RWPE1 (cell line): Measurements from ENCODE around the gene TMEM97.
"Not testable (repeated sequence)": the region's sequence is repeated elsewhere in the genome, so short reads cannot be mapped to it uniquely, and the experiment has no call there.

Experiments used
- CTCF ChIA-PET: fragments of 350-600 bp; sonication (Branson Sonifier 250); formaldehyde crosslinking; extraction: SDS; loops from one replicate; lab custom pipeline; 2021; lab: Yijun Ruan, JAX
- POLR2A ChIA-PET: fragments of 400-600 bp; formaldehyde crosslinking; extraction: SDS; loops from one replicate; lab custom pipeline; 2020; ENCODE audit warnings: antibody characterized with exemption; ENCODE audit not compliant: low non-redundant PET; lab: Yijun Ruan, JAX
- DNase-seq: peaks from one replicate; pipeline ENCODE4 v3.0.0; 2012; ENCODE audit warnings: low spot score
- H3K27ac ChIP-seq: fragments of 450-650 bp; 2 replicates; pipeline ENCODE4 v1.5.1; 2017
- CTCF ChIP-seq: fragments of 450-650 bp; conservative IDR thresholded peaks from 2 replicates; pipeline ENCODE4 v1.5.1; 2017; ENCODE audit warnings: low read depth, mild to moderate bottlenecking

The TMEM97 gene

GRCh38 chr17:28318759-28319597 lies at the start of gene TMEM97:
TMEM97 (plus strand) TSS chr17:28319200; CDS start chr17:28319240, 40 bp downstream.
- peak within 1 kb of the TSS; percentile 82 for H3K27ac ChIP-seq
- peak; percentile 95 for DNase-seq
- POLR2A ChIA-PET = interaction anchor here (2.0 kb wide), 1 partner anchor 16 kb away, joined by 8 read pairs; the partner anchor contains the start of genes IFT20 and TNFAIP1
- no peak for TF ChIP-seq CTCF
- CTCF ChIA-PET = interaction anchor here (0.6 to 1.7 kb wide), 3 partner anchors 17 to 234 kb away, joined by 3 to 4 read pairs (median 4); partner anchors contain the start of gene TNFAIP1

GRCh38 chr17:28270055-28270454 lies 48.9 kb upstream of the TMEM97 start:
- POLR2A ChIA-PET = no interaction called here
- no peak for DNase-seq
- CTCF ChIA-PET = interaction anchor here (0.7 kb wide), 1 partner anchor 57 kb away, joined by 3 read pairs; no protein-coding TSS in a partner anchor
- no peak for TF ChIP-seq CTCF
- H3K27ac ChIP-seq = no peak overlapping the region

GRCh38 chr17:28270926-28271325 lies 48.1 kb upstream of the TMEM97 start:
- ChIA-PET POLR2A (no interaction called here), CTCF (no interaction called here)
- DNase-seq = no peak
- no peak for TF ChIP-seq CTCF
- no peak overlapping the region for H3K27ac ChIP-seq

- no peak for DNase-seq
- ChIA-PET POLR2A (no interaction called here), CTCF (no interaction called here)
- no peak for TF ChIP-seq CTCF
- H3K27ac ChIP-seq = no peak overlapping the region
These were observed 47.6 kb upstream of the TMEM97 start for GRCh38 chr17:28271431-28271830.

GRCh38 chr17:28272166-28272565 lies 46.8 kb upstream of the TMEM97 start:
- no peak overlapping the region for H3K27ac ChIP-seq
- ChIA-PET POLR2A (no interaction called here), CTCF (no interaction called here)
- DNase-seq = no peak
- no peak for TF ChIP-seq CTCF

- POLR2A ChIA-PET, H3K27ac ChIP-seq, DNase-seq: not testable (repeated sequence)
- CTCF ChIA-PET = interaction anchor here (0.6 kb wide), 1 partner anchor 22 kb away, joined by 4 read pairs; no protein-coding TSS in a partner anchor
These were observed 45.7 kb upstream of the TMEM97 start for GRCh38 chr17:28273341-28273740.
